Lower lobe of right lung (tissue), 2 donors: ENCODE measurements around the gene CTNND2. TPM values are rescaled to one million over a fixed set of nuclear protein-coding genes. Genes with fewer than 3 reads are reported as not detected.

Experiments used
- ATAC-seq, 2 donors: fragments of 200-7000 bp; cut with Tn5 transposase; one replicate each; pipeline ENCODE4 v1.9.1; 2020 to 2022; ENCODE audit warnings: mild to moderate bottlenecking in 2 of 2, moderate library complexity in 2 of 2
- DNase-seq: peaks from one replicate; pipeline ENCODE4 v3.0.0-alpha.2; 2020
- H3K27ac ChIP-seq: fragments of 200-600 bp; one replicate; pipeline ENCODE4 v1.8.0; 2022
- H3K27me3 ChIP-seq: fragments of 200-600 bp; one replicate; pipeline ENCODE4 v1.8.0; 2022; ENCODE audit warnings: low read depth
- H3K36me3 ChIP-seq: fragments of 200-600 bp; one replicate; pipeline ENCODE4 v1.8.0; 2022; ENCODE audit warnings: mild to moderate bottlenecking
- H3K4me1 ChIP-seq: fragments of 200-600 bp; one replicate; pipeline ENCODE4 v1.8.0; 2022
- H3K4me3 ChIP-seq: fragments of 200-600 bp; one replicate; pipeline ENCODE4 v1.8.0; 2022; ENCODE audit warnings: mild to moderate bottlenecking
- H3K9me3 ChIP-seq: fragments of 200-600 bp; one replicate; pipeline ENCODE4 v1.8.0; 2022
- intact Hi-C: fragments of 100-400 bp; cut with DNase I; formaldehyde crosslinking; loops from one replicate; pipeline ENCODE4 v1.11.0; 2022
- total RNA-seq: library from RNA; stranded (reverse); fragmentation: NEBNext Ultra II Directional; extraction: Animal tissue kit (Norgen Biotek cat#: 25700); gene quantifications from one replicate; pipeline ENCODE4 v1.2.1, GENCODE V29; 2021
- TF ChIP-seq, protein P1 (sequence below): fragments of 200-600 bp; IDR thresholded peaks from one replicate; pipeline ENCODE4 v1.8.0; 2022; ENCODE audit warnings: antibody characterized with exemption, mild to moderate bottlenecking
- donor health status: DM: no; HTN: yes; CAD: no; lungs with severe emphysema.

Gene CTNND2
- total RNA-seq, 1 donor from 2014 or later, result 6.0 TPM

DNA sequence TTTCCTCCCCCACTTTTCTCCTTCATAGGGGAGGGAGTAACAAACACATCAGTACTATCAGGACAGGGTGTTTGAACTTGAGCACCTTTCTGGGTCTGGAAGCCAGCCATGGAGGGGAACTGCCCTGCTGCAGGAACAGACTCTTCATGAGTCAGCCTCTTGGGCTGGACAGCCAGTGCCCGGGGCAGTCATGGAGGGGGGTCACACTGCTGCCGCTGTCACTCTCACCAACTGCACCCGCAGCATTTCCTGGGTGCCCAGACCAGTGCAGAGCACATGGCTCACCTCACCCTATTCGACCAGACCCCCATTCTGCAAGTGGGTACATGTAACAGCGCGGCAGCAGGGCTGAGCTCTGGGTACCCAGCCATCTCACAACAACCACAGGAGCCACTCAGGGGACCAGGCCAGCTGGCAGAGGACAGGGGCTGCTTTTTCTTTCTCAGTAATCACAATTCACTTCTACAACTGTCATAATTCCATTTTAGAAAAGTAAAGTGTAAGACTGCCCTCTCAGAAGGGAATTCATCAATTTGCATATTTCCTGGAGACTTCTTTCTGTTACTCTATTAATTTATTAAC is 118.4 kb downstream of the CTNND2 start:
- peaks cover 3% of the 10 kb centered on the region for H3K9me3 ChIP-seq
- no peaks in the 10 kb centered on the region for H3K27me3 ChIP-seq
- DNase-seq (no peak), ATAC-seq (peak in 1 of 2 donors; percentile 19)
- no peak overlapping the region for H3K27ac ChIP-seq
- intact Hi-C loops, result no loop called here
- no peak overlapping the region for H3K4me3 ChIP-seq
- TF ChIP-seq, protein P1, sequence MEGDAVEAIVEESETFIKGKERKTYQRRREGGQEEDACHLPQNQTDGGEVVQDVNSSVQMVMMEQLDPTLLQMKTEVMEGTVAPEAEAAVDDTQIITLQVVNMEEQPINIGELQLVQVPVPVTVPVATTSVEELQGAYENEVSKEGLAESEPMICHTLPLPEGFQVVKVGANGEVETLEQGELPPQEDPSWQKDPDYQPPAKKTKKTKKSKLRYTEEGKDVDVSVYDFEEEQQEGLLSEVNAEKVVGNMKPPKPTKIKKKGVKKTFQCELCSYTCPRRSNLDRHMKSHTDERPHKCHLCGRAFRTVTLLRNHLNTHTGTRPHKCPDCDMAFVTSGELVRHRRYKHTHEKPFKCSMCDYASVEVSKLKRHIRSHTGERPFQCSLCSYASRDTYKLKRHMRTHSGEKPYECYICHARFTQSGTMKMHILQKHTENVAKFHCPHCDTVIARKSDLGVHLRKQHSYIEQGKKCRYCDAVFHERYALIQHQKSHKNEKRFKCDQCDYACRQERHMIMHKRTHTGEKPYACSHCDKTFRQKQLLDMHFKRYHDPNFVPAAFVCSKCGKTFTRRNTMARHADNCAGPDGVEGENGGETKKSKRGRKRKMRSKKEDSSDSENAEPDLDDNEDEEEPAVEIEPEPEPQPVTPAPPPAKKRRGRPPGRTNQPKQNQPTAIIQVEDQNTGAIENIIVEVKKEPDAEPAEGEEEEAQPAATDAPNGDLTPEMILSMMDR, result no peak
- no peaks in the 10 kb centered on the region for H3K36me3 ChIP-seq
- H3K4me1 ChIP-seq, result no peaks in the 10 kb centered on the region

DNA sequence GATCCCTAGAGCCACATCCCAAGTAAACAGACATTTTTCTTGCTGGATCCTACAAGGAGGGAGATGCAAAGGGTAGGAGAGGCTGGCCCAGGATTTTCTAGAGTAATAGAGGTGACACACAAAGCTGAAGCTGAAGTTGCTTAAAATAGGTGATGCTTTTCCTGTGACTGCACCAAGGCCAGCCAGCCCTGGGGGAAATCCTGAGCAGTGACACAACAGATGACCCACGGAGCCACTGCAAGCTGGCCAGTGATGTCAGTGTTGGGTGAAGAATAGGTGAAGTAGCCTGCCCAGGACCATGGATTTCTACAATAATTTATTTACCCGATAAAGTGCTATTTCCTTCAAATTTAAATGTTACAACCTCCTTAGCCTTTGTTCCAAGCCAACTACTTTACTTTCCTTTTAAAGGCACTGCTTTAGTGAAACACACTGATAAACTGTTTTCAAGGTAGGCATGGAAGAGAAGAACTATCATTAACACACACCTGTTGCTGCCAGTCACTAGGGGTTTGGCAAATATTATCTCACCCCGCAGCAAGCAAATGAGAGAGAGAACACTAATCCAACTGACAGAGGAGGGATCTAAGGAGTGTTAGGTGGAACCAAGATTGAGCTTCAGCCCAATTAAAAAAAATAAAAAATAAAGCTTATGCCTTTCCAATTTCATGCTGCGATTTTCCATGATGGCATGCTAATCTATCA is 123.5 kb downstream of the CTNND2 start:
- H3K27me3 ChIP-seq, result no peaks in the 10 kb centered on the region
- H3K27ac ChIP-seq, result no peak overlapping the region
- H3K4me1 ChIP-seq, result no peaks in the 10 kb centered on the region
- intact Hi-C loops, result no loop called here
- H3K9me3 ChIP-seq, result peaks cover 3% of the 10 kb centered on the region
- DNase-seq, result no peak
- H3K36me3 ChIP-seq, result no peaks in the 10 kb centered on the region
- no peak overlapping the region for H3K4me3 ChIP-seq
- TF ChIP-seq, protein P1, result no peak
- ATAC-seq, result no peak

DNA sequence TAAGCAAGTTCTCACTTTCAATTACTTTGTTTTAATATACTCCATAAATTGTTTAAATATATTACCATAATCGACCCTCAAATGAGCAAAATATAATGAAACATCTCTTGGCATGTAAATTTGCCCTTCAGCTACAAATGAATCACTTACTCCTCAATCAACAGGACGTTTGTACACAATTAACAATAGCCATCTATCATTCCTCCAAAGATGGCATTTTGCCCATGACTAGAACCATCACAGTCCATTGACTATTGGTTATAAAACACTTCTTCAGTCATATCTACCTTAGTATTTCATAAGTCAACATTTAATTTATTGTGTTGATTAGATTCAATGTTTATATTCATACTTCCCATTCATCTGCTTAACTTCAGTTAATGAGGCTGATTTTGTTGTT is 127.2 kb downstream of the CTNND2 start:
- TF ChIP-seq, protein P1, result no peak
- intact Hi-C loops, result no loop called here
- no peaks in the 10 kb centered on the region for H3K9me3 ChIP-seq
- no peaks in the 10 kb centered on the region for H3K27me3 ChIP-seq
- H3K27ac ChIP-seq, result no peak overlapping the region
- H3K4me3 ChIP-seq, result no peak overlapping the region
- no peak for ATAC-seq
- no peaks in the 10 kb centered on the region for H3K4me1 ChIP-seq
- H3K36me3 ChIP-seq, result no peaks in the 10 kb centered on the region
- DNase-seq, result no peak

DNA sequence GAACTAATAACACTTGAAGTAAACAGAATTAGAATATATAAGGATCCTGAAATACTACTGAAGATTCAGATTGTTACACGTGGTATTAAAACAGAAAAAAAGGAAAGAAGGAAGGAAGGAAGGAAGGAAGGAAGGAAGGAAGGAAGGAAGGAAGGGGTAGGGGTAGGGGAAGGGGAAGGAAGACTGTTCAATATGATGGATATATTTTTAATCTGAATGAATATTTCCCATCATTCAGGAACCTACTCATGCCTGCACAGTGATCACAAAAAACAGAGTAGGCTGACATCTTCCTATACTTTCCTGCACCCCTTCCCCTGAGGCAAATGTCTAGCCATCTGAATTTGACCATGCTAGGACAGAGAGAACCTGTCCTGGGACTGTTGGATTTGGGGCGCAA is 133.9 kb downstream of the CTNND2 start:
- H3K36me3 ChIP-seq, result no peaks in the 10 kb centered on the region
- no peak for ATAC-seq
- intact Hi-C loops, result no loop called here
- no peak for DNase-seq
- H3K4me3 ChIP-seq, result no peak overlapping the region
- H3K9me3 ChIP-seq, result no peaks in the 10 kb centered on the region
- TF ChIP-seq, protein P1, result no peak
- H3K27me3 ChIP-seq, result no peaks in the 10 kb centered on the region
- H3K27ac ChIP-seq, result no peak overlapping the region
- no peaks in the 10 kb centered on the region for H3K4me1 ChIP-seq

DNA sequence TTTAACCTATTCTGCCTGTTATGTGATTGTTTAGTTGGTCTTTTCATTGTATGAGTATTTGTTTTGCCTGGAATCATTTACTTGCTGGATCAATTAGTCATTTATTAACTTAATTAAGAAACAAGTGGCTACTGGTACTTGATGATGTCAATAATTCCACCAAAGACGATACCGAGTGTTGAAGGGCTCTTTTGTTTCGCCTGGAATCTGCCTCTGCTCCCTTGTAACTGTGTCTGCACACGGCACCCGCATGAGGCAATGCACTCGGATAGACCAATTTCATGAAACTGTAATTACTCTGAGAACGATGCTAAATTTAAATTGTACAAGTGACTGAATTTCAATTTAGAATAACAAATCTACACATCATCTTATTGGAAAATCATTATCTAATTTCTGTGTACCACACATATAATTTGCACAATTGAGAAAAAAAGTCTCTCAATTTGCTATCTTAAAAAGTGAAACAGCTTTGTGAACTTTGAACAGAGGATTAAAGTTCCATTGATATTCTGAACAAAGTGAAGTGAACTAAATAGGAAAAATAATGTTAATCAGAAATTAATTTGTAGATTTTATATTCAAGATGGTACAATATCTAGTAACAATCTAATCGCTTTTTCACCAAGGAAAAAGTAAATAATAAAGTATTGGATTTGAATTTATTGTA is 143.2 kb downstream of the CTNND2 start:
- Histone ChIP-seq H3K9me3 (no peaks in the 10 kb centered on the region), H3K27me3 (no peaks in the 10 kb centered on the region), H3K27ac (no peak overlapping the region), H3K36me3 (no peaks in the 10 kb centered on the region), H3K4me1 (no peaks in the 10 kb centered on the region), H3K4me3 (no peak overlapping the region)
- TF ChIP-seq, protein P1, result no peak
- intact Hi-C loops, result no loop called here
- ATAC-seq (no peak), DNase-seq (no peak)
